ENCODE measurements around the gene GLRA3.
A peak's percentile ranks its signal among the peaks of the same experiment; 100 is the strongest.

DNA sequence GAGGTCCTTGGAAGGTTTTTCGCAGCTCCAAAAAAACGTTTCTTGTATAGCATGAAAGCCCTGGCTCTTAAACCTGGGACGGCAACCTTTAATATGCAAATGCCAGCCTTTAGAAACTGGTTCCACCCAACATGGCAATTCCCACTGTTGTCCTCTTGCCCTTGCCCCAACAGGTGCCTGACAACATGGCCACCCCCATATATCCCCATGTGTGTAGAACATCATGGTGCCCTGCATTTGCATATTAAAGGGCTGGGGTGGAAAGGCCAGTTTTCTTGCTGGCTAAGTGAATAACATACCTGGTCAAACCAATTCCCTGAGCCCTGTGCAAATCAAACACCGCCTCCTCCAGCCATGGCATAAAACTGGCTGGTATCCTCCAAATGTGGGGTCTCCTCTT is 26.0 kb upstream of the GLRA3 start:
- TF ChIP-seq CTCF (IDR thresholded peaks at IDR 0.05; ENCODE audit: control extremely low read depth in 1 of 3, insufficient read depth in 1 of 3, low read depth in 1 of 3, low read length in 3 of 3): no peak
- TF ChIP-seq, protein P1, sequence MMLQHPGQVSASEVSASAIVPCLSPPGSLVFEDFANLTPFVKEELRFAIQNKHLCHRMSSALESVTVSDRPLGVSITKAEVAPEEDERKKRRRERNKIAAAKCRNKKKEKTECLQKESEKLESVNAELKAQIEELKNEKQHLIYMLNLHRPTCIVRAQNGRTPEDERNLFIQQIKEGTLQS (IDR thresholded peaks at IDR 0.05; ENCODE audit: insufficient read depth, low read depth, low read length): no peak
- no peak for TF ChIP-seq JUND (IDR thresholded peaks at IDR 0.05; ENCODE audit: low read length)
- TF ChIP-seq SIN3A (conservative IDR thresholded peaks at IDR 0.05 in 1 of 2, IDR thresholded peaks at IDR 0.05 in 1 of 2; ENCODE audit: low read depth in 1 of 2, low read length in 2 of 2): no peak
- TF ChIP-seq POLR2A (IDR thresholded peaks at IDR 0.05; ENCODE audit: control extremely low read depth in 1 of 2, low read depth in 2 of 2, low read length in 2 of 2): no peak
- peak; percentile 58; the same call in 1 of the 2 replicates for TF ChIP-seq YY1 (IDR thresholded peaks at IDR 0.05; ENCODE audit: low read depth, low read length)
- no peak for TF ChIP-seq SIRT6 (IDR thresholded peaks at IDR 0.05; ENCODE audit: low read length)
- no peak for TF ChIP-seq CEBPB (IDR thresholded peaks at IDR 0.05; ENCODE audit: low read depth, low read length)

Data from H1 (cell line).